HG03439 (cell line): Measurements from ENCODE around the gene STK36.
"Not testable (repeated sequence)": the region's sequence is repeated elsewhere in the genome, so short reads cannot be mapped to it uniquely, and the experiment has no call there.

Experiments
- ATAC-seq: cut with Tn5 transposase; IDR thresholded peaks from one replicate; pipeline ENCODE4 v1.9.1; 2021; ENCODE audit warnings: mild to moderate bottlenecking, moderate library complexity; ENCODE audit not compliant: unreplicated experiment

The STK36 gene

DNA sequence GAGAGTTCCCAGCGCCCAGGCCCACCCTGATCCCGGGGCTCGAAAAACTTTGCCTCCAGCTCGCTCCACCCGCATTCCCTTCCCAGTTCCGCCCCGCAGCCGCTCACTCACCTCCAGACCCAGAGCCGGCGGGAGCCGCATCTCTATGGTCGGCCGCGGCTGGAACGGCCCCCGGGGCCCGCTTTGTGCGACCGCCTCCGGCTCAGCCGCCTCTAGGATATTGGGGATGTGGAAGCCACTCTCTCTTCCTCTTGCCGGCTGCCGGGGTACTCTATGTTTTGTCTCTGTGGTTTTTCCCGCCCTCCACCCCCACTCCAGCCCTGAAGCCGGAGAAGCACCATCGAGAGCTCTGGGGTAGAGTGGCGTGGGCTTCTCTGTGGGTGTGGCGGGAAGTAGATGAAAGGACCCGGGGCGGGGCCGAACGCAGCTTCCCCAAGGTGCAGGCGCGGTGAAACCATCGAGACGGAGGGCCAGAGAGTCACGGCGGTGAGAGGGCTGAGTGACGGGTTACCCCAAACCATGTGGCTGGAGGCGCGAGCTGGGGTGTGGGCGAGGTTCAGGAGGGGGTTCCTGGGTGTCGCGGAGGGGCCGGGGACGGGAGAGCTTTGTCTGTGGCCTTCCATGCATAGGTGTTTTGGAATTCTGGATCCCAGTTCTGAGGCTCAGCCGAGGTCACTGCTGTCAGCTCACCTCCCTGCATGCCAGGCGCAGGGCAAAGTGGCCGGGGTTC is 12.5 kb upstream of the STK36 start, which contains the start of the genes BCS1L and ZNF142:
TSS of gene BCS1L (plus strand) at position 426 of the 730 bp plus-strand sequence. CDS start 1,305 bp downstream, outside the sequence.
TSS of gene ZNF142 (minus strand) at position 366 of the 730 bp plus-strand sequence. CDS start 3,194 bp downstream, outside the sequence.
- ATAC-seq = peak; percentile 89

DNA sequence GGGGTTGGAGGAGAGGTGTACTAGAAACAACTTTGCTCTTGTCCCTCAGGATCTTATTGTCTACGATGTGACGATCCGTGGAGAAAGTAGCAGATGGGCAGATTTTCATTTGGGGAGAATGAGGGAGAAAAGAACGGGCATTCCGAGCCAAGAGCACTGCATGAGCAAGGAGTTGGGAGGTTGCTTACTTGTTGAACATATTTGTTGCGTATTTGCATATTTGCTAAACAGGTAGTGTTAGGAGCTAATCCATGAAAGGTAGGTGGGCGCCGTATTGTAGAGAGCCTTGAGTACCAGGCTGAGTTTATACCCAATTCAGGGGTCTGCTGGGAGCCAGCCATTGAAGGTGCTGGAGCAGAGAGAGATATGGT is 11.9 kb upstream of the STK36 start:
- no peak for ATAC-seq

DNA sequence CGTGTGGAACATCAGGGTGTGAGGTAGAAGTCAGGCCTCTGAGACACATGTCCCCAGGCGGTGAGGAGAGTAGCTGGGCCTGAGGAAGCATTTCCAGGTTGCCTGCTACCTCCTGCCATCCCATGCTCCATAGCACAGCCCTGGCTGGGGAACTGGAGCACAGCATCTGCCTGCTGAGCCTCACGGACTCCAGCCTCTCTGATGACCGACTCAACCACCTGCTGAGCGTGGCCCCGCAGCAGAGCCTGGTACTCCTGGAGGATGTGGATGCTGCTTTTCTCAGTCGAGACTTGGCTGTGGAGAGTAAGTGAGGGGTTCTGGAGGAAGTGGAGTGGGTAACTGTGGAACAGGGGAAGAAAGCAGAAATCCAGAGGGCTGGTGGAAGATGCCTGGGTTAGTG is 9.5 kb upstream of the STK36 start:
- ATAC-seq = no peak

DNA sequence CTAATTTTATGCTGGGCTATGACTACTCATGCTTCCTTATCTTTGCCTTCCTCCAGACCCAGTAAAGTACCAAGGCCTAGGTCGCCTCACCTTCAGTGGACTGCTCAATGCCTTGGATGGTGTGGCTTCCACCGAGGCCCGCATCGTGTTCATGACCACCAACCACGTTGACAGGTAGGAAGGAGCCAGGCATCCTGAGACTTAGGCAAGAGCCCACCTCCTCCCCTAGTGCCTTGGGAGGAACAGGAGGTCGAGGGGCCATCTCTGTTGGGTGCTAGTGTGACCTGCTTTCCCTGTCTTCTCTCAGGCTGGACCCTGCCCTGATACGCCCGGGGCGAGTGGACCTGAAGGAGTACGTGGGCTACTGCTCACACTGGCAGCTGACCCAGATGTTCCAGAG is 9.1 kb upstream of the STK36 start:
- ATAC-seq = no peak

DNA sequence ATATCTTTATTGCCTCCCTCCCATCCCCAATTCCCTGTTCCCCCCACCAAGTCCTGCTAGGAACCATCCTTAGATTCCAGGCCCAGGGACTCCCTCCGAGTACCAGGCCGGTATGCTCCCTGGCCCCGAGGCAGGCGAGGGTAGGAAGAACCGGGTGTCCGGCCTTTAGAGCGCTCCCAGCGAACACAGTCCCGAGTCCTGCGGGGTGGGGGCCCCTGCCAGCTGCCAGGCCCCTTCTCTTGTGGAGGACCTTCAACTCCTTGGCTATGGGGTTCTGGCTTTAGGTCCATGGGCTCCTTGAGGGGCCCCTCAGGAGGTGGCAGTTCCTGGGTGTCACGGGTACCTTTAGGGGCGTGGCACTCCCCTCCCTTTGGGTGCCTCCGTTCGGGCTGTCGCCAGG is 8.0 kb upstream of the STK36 start:
- no peak for ATAC-seq

DNA sequence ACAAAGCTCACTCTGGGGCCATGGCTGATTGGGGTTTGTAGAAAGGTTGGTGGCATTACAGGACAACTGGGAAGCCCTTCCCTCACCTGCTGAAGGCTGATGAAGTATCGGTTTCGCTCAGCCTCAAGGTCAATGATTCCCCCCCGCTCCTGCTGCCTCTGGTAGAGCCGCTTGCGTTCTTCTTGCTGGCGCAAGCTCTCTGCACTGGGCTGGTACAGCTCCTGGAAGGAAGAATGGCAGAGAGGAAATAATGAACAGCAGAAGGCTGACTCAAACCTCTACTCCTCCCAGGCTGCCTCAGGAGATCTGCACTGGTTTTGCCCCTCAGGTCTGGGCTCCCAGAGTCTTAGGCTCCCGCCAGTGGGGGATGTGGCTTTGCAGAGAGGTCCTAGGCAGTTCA is 7.2 kb upstream of the STK36 start:
- ATAC-seq = no peak

DNA sequence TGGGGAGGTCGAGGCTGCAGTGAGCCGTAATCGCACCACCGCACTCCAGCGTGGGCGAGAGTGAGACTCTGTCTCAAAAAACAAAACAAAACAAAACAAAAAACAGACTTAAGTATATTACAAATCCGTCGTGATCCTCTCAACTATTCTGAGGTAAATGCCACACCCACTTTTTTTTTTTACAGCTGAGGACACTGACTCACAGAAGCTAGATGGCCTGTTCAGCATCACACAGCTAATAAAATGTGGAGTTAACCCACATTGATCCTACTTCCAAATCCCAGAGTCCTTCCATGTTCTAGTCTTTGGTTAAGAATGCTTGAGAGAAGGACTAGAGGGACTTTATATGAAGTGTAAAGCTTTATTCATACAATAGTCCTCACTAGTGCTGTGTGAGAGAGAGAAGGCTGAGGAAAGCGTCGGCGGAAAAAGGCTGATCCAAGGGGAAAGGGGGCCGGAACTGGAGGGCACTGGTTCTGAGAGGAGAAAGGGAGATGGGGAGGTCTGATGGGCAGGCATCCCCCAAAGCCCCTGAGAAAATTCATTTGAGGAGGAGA is 711 bp upstream of the STK36 start:
- ATAC-seq = peak; percentile 4

DNA sequence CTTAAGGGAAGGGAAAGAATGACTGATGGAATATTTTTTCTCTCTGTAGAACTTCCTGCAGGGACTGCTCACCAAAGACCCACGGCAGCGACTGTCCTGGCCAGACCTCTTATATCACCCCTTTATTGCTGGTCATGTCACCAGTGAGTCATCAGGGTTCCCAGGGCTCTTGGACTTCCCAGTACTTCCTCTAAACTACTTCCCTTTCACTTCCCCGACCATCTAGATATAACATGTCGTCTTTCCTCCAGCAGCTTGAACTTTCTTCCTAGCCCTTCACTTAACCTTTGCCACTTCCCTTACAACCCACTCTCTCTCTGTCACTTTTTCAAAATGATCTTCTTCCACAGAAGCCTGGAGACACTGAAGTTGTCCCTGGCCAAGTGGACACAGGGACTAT is 7.2 kb downstream of the STK36 start:
- ATAC-seq = no peak

DNA sequence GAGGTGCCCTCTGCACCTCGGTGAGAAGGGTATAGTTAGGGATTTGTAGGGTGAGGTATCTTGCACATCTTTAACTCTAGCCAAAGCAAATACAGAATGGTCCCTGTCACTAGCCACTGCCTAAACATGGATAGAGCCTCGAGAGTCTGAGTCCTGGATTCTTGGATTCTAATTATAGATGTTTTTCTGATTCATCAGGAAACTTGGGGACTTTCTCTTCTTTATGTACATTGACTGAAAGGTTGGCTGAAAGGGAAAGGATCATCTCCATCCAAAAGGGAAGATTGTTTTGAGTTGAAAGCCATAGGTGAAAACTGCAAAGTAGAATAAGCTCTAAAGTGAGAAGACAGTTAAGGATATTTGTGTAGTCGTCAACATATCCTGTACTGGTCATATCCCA is 8.2 kb downstream of the STK36 start:
- no peak for ATAC-seq

DNA sequence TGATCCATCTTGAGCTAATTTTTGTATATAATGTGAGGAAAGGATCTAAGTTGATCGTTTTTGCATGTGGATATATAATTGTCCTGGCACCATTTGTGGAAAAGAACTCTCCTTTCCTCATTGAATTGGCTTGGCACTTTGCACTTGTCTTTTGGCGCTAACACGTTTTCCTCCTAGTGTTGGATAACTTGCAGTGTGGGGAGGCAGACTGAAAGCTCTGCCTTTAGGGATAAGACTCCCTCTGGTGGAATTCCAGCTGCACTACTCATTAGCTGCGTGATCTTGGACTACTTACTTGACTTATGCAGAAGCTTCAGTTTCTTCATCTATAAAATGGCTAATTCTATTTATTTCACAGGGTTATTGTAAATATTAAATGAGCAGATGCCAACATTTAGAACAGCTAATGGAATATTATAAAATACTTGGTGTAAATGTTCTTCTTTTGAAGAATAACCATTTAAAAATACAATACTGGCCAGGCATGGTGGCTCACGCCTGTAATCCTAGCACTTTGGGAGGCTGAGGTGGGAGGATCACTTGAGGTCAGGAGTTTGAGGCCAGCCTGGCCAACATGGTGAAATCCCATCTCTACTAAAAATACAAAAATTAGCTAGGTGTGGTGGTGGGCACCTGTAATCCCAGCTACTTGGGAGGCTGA is 15.6 kb downstream of the STK36 start:
- ATAC-seq = not testable (repeated sequence)

DNA sequence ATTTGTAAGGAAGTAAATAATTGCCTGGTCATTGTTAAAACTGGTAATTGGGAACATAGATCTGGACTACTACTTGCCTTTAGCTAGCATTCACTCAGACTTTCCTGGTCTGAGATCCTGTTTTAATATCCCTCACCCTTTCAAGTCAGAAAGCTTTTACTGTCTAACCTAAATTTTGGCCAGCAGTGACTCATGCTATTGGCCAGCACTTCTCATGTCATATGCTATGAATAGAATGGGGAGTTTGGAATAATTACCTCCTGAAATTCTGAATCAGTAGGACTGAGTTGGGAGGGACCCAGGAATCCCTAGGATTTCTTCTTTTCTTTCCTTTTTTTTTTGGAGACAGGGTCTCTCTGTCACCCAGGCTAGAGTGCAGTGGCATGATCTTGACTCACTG is 19.3 kb downstream of the STK36 start:
- no peak for ATAC-seq

DNA sequence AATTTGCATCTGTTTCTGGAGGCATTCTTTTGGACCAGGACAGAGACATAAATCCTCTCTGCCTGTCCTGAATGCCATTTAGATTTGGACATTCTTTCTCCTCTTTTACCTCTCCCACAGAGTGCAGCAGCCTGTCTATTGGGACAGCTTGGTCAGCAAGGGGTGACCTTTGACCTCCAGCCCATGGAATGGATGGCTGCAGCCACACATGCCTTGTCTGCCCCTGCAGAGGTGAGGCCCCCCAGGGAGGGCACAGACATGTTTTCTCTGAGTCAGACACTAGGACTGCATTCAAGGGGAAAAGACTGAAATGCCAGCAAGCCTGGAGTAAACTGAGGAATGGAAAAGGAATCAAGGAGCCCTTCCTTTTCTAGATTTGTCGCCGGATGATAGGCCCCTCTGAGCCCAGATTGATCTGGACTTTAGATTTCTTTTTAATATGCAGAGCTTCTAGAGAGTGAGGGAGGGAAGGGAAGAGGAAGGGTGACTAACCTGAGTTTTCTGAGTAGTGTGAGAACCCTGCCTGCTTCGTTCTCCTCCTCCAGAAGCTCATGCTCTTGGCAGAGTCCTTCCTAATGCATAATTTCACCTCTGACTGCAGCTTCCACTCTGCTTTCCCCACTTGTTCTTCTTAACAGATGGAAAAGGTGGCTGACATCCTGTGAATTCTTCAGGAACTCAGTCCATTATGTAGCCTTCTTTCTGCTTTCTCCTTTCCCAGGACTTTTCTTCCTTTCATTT is 22.7 kb downstream of the STK36 start:
- ATAC-seq = no peak

DNA sequence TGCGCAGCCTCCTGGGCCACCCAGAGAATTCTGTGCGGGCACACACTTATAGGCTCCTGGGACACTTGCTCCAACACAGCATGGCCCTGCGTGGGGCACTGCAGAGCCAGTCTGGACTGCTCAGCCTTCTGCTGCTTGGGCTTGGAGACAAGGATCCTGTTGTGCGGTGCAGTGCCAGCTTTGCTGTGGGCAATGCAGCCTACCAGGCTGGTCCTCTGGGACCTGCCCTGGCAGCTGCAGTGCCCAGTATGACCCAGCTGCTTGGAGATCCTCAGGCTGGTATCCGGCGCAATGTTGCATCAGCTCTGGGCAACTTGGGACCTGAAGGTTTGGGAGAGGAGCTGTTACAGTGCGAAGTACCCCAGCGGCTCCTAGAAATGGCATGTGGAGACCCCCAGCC is 27.0 kb downstream of the STK36 start:
- ATAC-seq = no peak

DNA sequence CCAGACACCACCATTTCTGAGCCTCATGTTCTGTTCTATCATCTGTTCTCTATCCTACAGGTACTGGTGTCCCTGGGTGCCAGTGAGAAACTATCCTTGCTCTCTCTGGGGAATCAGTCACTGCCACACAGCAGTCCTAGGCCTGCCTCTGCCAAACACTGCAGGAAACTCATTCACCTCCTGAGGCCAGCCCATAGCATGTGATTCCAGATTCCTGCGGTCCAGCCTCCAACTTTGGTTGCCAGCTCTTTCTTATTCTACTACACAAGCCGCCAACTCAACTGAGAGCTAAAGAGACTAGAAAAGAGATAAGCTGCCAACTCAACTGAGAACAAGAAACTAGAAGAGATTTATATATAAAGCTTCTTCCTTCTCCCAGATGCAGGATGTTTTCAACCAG is 29.9 kb downstream of the STK36 start:
- no peak for ATAC-seq

DNA sequence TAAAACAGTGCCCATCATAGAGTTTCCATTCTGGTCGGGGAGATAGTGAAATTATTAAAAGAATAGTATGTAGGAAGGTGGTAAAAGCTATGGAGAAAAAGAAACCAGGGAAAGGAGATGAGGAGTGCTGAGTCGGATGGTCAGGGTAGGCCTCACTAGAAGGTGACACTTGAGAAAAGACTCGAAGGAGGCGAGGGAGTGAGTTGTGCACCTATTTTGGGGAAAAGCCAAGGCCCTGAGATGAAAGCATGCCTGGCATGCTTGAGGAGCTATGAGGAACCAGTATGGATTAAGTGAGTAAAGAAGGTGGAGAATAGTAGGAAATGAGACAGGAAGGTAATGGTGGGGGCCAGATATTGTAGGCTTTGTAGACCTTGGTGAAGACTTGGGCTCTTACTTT is 31.5 kb downstream of the STK36 start:
- no peak for ATAC-seq

DNA sequence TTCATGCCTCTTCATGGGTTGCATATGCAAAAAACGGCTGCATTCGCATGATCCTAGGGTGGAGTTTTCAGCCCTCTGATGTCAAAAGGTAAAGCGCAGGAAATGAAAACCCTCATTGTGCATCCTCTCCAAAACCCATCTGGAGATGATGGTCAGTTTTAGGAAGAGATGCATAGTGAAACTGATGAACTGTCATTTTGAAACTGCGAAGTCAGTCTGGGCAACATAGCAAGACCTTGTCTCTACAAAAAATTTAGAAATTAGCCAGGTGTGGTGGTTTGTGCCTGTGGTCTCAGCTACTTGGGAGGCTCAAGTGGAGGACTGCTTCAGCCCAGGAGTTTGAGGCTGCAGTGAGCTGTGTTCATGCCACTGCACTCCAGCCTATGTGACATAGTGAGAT is 36.2 kb downstream of the STK36 start:
- no peak for ATAC-seq

DNA sequence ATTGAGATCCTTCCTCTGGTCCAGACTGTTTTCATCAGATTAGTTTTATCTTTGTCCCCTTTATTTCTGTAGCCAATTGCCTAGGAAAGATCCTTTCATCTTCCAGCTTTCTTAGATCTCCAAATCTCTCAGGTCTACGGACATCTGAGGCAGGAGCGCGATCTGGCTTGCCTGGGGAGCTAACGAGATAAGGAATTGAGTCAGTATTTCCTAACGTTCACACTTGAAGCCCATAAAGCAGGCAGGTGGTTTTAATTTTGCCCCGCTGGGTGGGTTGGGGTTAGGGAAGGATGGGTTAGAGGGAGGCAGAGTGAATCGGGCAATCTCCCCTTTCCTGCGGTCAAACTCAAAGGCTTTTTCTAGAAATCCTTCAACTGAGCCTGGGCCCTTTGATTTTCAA is 38.0 kb downstream of the STK36 start:
- no peak for ATAC-seq

DNA sequence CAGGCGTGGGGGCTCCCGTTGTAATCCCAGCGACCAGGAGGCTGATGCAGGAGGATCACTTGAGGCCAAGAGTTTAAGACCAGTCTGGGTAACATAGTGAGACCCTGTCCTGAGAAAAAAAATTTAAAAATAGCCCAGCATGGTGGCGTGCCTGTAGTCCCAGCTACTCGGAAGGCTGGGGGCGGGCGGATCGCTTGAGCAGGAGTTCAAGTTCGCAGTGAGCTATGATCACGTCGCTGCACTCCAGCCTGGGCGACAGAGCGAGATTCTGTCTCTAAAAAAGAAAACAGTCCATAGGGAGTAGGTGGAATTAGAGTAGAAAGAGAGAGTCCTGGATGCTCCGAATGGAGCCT is 38.4 kb downstream of the STK36 start:
- ATAC-seq = no peak

DNA sequence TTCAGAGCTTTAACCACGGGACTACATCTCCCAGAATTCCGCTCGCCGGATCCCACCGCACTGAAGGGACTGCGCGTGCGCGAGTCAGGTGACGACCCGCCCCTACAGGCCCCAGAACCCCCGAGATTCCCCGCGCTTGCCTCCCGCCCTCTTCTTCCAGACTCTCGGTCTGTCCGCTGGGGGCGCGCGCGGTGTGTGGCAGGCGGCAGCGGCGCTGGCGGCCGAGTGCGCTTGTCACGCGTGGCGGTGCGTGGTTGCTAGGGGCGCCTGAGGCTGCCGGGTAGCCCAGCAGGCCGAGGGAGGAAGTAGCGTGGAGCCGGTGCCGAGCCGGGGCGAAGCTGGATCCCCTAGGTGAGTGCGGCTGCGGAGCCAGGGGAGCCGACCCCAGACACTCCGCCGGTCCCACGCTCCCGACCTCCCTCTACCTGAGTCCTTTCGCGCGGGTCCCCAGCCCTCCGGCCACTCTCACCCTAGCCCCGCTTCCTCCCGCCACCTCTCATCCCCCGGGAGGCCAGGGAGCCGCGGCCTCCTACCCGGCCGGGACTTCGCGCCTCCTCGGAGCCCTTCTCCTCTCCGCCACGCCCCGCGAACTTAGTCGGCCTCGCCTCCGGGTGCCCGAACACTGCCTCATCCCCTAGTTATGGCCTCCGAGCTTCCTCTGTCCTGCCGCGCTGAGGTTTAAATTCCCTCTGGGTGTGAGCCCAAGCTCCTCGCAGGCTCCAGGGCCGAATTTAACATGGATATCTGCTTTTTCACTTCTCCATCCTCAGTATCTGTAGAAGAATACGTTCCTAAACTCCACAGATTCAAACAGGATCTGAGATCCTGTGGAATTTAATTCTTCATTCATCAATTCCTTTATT is 39.0 kb downstream of the STK36 start, which contains the start of gene TTLL4:
TSS of gene TTLL4 (plus strand) at position 149 of the 863 bp plus-strand sequence. CDS start 26,842 bp downstream, outside the sequence.
- peak; percentile 93 for ATAC-seq

DNA sequence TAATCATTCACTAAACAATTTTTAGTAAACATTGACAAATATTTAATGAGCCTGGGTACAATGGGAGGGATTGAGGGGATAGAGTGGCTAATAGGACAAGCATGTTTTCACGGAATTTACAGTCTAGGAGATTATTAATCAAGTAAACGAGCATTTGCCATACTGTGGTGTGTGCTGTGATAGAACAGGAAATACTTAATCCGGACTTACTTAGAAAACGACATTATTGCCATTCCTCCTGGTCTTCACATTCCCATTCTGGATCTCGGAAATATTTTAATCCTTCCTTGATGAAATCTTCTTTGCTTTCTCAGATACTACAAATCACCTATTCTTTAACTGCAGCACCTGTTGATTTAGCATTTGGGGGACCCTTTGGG is 39.7 kb downstream of the STK36 start:
- ATAC-seq = no peak

DNA sequence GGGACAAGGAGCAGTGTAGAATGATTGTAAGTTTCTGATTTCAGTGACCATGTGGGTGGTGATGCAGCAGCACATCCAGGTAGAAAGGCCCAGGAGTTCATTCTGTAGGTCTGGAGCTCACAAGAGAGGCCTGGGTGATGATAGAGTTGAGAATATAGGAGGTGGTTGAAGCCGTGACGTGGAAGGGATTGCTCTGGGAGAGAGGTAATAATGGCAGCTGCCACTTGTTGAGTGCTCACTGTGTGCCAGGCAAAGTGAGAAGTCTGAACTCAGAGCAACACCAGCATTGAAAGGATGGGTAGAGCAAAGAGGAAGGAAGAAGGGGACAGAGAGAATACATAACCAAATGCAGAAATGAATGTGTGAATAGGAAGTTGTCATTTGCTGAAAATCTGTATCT is 42.0 kb downstream of the STK36 start:
- no peak for ATAC-seq
